KMS-11 (cell line): ENCODE data around the gene DNM3.

Experiments
- H2AFZ ChIP-seq: fragments of 200-600 bp; sonication (generic); 2 replicates; pipeline ENCODE4 v1.6.1; 2016; ENCODE audit warnings: antibody characterized with exemption, mixed run types, low read depth
- H3K27ac ChIP-seq: fragments of 200-600 bp; sonication (generic); 2 replicates; pipeline ENCODE4 v1.6.1; 2016; ENCODE audit warnings: mild to moderate bottlenecking, mixed run types
- H3K27me3 ChIP-seq: fragments of 200-600 bp; sonication (generic); 2 replicates; pipeline ENCODE4 v1.6.1; 2017; ENCODE audit warnings: mild to moderate bottlenecking, low read depth, mixed run types, moderate library complexity; ENCODE audit not compliant: insufficient read depth
- H3K36me3 ChIP-seq: fragments of 200-600 bp; sonication (generic); 2 replicates; pipeline ENCODE4 v1.6.1; 2017; ENCODE audit warnings: mild to moderate bottlenecking, mixed run types; ENCODE audit not compliant: insufficient read depth
- H3K4me1 ChIP-seq: fragments of 200-600 bp; sonication (generic); 2 replicates; pipeline ENCODE4 v1.6.1; 2016; ENCODE audit warnings: mild to moderate bottlenecking, low read depth, mixed run types; ENCODE audit not compliant: poor library complexity, severe bottlenecking
- H3K4me2 ChIP-seq: fragments of 200-600 bp; sonication (generic); 2 replicates; pipeline ENCODE4 v1.7.0; 2016; ENCODE audit warnings: mild to moderate bottlenecking, mixed run types
- H3K4me3 ChIP-seq: fragments of 200-600 bp; sonication (generic); IDR thresholded peaks from 2 replicates; pipeline ENCODE4 v1.6.1; 2017; ENCODE audit warnings: low read depth, low read length, mixed read lengths; ENCODE audit not compliant: insufficient read depth
- H3K79me2 ChIP-seq: fragments of 200-600 bp; sonication (generic); 2 replicates; pipeline ENCODE4 v1.6.1; 2016; ENCODE audit warnings: low read depth, mixed run types; ENCODE audit not compliant: insufficient read depth
- H3K9ac ChIP-seq: fragments of 200-600 bp; sonication (generic); 2 replicates; pipeline ENCODE4 v1.6.1; 2016; ENCODE audit warnings: mild to moderate bottlenecking, mixed run types
- H4K20me1 ChIP-seq: fragments of 200-600 bp; sonication (generic); 2 replicates; pipeline ENCODE4 v1.6.1; 2016; ENCODE audit warnings: mild to moderate bottlenecking, mixed run types; ENCODE audit not compliant: insufficient read depth
- TF ChIP-seq, protein P1 (sequence below): fragments of 200-600 bp; sonication (generic); conservative IDR thresholded peaks from 2 replicates; pipeline ENCODE4 v1.6.1; 2017; ENCODE audit warnings: low read depth, mild to moderate bottlenecking, antibody characterized with exemption, low read length, moderate library complexity, mixed read lengths

Gene DNM3

DNA sequence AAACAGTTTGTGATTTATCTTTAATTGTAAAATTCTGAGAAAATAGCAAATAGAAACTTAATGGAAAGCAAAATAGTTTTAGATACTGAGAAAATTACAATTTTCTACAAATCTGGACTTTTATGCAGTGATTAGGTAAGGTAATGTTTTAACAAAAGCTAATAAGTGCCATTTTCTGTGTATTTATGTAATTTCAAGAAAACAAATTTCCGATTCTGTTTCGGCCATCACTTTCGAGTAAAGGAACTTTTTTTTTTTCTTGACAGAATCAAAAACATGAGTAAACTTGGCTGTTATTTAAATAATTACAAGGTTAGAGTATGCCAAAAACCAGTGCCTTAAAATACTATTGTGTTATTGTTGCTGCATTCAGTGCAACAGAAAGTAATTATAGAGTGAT, 298.8 kb downstream of the DNM3 start:
- H3K4me3 ChIP-seq = no peak overlapping the region
- H3K79me2 ChIP-seq = no peaks in the 10 kb centered on the region
- no peaks in the 10 kb centered on the region for H3K27me3 ChIP-seq
- H2AFZ ChIP-seq = no peak overlapping the region
- H3K27ac ChIP-seq = no peak overlapping the region
- H3K36me3 ChIP-seq = no peaks in the 10 kb centered on the region
- no peak overlapping the region for H3K4me2 ChIP-seq
- TF ChIP-seq, protein P1, sequence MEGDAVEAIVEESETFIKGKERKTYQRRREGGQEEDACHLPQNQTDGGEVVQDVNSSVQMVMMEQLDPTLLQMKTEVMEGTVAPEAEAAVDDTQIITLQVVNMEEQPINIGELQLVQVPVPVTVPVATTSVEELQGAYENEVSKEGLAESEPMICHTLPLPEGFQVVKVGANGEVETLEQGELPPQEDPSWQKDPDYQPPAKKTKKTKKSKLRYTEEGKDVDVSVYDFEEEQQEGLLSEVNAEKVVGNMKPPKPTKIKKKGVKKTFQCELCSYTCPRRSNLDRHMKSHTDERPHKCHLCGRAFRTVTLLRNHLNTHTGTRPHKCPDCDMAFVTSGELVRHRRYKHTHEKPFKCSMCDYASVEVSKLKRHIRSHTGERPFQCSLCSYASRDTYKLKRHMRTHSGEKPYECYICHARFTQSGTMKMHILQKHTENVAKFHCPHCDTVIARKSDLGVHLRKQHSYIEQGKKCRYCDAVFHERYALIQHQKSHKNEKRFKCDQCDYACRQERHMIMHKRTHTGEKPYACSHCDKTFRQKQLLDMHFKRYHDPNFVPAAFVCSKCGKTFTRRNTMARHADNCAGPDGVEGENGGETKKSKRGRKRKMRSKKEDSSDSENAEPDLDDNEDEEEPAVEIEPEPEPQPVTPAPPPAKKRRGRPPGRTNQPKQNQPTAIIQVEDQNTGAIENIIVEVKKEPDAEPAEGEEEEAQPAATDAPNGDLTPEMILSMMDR = no peak
- no peaks in the 10 kb centered on the region for H4K20me1 ChIP-seq
- no peaks in the 10 kb centered on the region for H3K4me1 ChIP-seq
- H3K9ac ChIP-seq = no peak overlapping the region

DNA sequence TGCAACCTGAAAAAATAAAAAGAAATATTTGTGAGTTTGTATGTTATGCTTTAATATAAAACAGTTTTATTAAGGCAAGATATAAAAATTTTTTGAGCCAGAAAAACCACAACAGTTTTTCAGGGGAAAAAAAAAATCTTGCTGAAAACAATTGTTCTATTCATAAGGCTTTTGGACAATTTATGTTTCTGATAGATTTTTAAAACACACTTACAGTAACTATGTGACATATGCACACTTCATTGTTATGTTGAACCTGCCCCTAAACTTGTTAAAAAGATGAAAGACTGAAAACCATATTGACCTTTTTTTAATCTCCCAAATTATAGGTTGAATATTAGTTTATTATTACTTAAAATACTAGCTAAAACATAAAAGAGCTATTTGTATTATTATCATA, 299.3 kb downstream of the DNM3 start:
- no peaks in the 10 kb centered on the region for H3K79me2 ChIP-seq
- H3K27me3 ChIP-seq = no peaks in the 10 kb centered on the region
- no peaks in the 10 kb centered on the region for H3K4me1 ChIP-seq
- H2AFZ ChIP-seq = no peak overlapping the region
- no peak overlapping the region for H3K27ac ChIP-seq
- H3K4me2 ChIP-seq = no peak overlapping the region
- H3K9ac ChIP-seq = no peak overlapping the region
- H3K4me3 ChIP-seq = no peak overlapping the region
- TF ChIP-seq, protein P1 = no peak
- no peaks in the 10 kb centered on the region for H3K36me3 ChIP-seq
- H4K20me1 ChIP-seq = no peaks in the 10 kb centered on the region

DNA sequence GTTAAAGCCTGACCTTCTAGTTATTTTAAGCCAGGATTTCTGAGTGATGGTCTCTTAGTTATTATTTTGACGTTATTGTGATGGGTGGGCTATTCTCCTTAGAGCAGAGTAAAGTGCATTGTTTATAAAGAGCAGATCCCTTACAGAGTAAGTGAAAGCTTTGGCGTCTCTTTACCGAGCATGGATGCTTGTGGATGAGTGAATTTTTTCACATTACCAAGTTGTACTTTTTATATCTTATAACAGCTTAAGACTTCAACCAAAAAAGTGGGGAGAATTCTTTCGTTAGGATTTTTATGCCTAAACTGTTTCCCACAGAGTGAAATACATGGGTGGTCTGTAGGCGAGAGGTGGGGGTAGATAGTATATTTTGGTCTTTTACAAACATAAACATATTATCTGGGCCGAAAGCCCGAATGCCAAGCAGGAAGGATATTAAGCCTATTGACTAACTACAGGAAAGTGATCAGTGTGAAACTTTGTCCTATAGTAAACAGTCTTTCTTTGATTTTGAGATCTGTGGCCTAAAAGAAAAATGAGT, 300.1 kb downstream of the DNM3 start:
- no peaks in the 10 kb centered on the region for H3K79me2 ChIP-seq

DNA sequence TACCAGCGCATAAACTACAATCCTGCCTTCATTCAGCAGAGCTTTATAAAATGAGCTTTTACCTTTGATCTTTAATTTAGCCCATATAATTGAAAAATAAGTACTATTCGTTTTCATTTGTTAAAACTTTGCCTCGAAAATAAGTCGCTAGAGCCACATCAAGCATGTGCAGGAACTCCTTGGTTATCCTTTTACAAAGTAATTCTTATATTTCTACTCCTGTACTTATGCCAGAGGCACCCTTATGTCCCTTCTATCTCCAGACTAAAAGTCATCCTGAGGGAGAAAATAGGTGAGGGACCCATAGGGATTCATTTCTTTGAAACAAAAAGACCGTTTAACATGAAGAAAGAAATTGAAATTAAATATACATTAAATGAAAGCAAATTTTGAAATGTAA, 301.0 kb downstream of the DNM3 start:
- Histone ChIP-seq H3K4me3 (no peak overlapping the region), H3K9ac (no peak overlapping the region), H3K4me2 (no peak overlapping the region), H3K27me3 (no peaks in the 10 kb centered on the region), H2AFZ (no peak overlapping the region), H3K36me3 (no peaks in the 10 kb centered on the region), H3K79me2 (no peaks in the 10 kb centered on the region), H3K4me1 (no peaks in the 10 kb centered on the region), H3K27ac (no peak overlapping the region), H4K20me1 (no peaks in the 10 kb centered on the region)
- TF ChIP-seq, protein P1 = no peak

More for the DNA sequence above, 300.1 kb downstream of the DNM3 start:
- Histone ChIP-seq H3K27ac (no peak overlapping the region), H3K9ac (no peak overlapping the region), H2AFZ (no peak overlapping the region), H3K4me1 (no peaks in the 10 kb centered on the region), H3K4me2 (no peak overlapping the region), H4K20me1 (no peaks in the 10 kb centered on the region), H3K36me3 (no peaks in the 10 kb centered on the region), H3K4me3 (no peak overlapping the region), H3K27me3 (no peaks in the 10 kb centered on the region)
- TF ChIP-seq, protein P1 = no peak
